ENCODE data around the gene ENTPD6. TPM values are rescaled to one million over a fixed set of nuclear protein-coding genes. Genes with fewer than 3 reads are reported as not detected.

The ENTPD6 gene
- total RNA-seq, 1 experiment from 2014 or later, result 56.3 TPM

- H3K9me3 Mint-ChIP-seq (ENCODE audit: low read depth, unreplicated experiment), result no peaks in the 10 kb centered on the region
- H3K27ac Mint-ChIP-seq (ENCODE audit: unreplicated experiment), result peak overlapping the region; percentile 87
- H3K4me3 Mint-ChIP-seq (ENCODE audit: low read depth, unreplicated experiment), result peak overlapping the region; percentile 36
- DNase-seq, result no peak
- intact Hi-C loops (cut with micrococcal nuclease; ENCODE audit: unreplicated experiment), result no loop called here
- peaks cover 26% of the 10 kb centered on the region for H3K4me1 Mint-ChIP-seq (ENCODE audit: low read depth, unreplicated experiment)
- no TSS peak for BruUV-seq (replicated peaks)
- H3K36me3 Mint-ChIP-seq (ENCODE audit: insufficient read depth, unreplicated experiment), result peaks cover 26% of the 10 kb centered on the region
- CTCF ChIA-PET, result no interaction called here
- H3K27me3 Mint-ChIP-seq (ENCODE audit: unreplicated experiment), result no peaks in the 10 kb centered on the region
- TF ChIP-seq, protein P1, sequence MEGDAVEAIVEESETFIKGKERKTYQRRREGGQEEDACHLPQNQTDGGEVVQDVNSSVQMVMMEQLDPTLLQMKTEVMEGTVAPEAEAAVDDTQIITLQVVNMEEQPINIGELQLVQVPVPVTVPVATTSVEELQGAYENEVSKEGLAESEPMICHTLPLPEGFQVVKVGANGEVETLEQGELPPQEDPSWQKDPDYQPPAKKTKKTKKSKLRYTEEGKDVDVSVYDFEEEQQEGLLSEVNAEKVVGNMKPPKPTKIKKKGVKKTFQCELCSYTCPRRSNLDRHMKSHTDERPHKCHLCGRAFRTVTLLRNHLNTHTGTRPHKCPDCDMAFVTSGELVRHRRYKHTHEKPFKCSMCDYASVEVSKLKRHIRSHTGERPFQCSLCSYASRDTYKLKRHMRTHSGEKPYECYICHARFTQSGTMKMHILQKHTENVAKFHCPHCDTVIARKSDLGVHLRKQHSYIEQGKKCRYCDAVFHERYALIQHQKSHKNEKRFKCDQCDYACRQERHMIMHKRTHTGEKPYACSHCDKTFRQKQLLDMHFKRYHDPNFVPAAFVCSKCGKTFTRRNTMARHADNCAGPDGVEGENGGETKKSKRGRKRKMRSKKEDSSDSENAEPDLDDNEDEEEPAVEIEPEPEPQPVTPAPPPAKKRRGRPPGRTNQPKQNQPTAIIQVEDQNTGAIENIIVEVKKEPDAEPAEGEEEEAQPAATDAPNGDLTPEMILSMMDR (IDR thresholded peaks at IDR 0.05; ENCODE audit: unreplicated experiment), result no peak
Observed at GRCh38 chr20:25242231-25242630, 46.7 kb downstream of the ENTPD6 start.

DNA sequence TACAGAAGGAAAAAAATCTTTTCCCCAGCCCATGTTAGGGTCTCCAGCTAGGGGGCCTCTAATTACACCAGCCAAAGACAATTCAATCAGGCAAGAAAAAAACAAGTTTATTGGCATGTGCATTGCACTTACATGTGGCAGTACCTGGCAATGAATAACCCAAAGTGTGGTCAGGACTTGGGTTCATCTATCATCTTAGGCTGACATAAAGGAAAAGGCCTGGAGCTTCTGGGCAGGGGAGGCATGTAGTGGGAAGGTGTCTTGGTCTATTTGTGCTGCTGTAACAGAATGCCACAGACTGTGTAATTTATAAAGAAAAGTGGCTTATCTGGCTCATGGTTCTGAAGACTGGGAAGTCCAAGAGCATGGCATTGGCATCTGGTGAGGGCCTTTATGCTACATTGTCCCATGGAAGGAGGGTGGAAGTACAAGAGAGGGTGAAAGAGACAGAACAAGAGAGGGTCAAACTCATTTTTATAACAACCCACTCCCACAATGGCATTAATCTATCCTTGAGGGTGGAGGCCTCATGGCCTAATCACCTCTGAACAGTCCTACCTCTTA, 48.0 kb downstream of the ENTPD6 start:
- CTCF ChIA-PET, result no interaction called here
- BruUV-seq (replicated peaks), result no TSS peak
- intact Hi-C loops (cut with micrococcal nuclease; ENCODE audit: unreplicated experiment), result no loop called here
- H3K27ac Mint-ChIP-seq (ENCODE audit: unreplicated experiment), result peak overlapping the region; percentile 50
- no peaks in the 10 kb centered on the region for H3K27me3 Mint-ChIP-seq (ENCODE audit: unreplicated experiment)
- no peaks in the 10 kb centered on the region for H3K9me3 Mint-ChIP-seq (ENCODE audit: low read depth, unreplicated experiment)
- H3K36me3 Mint-ChIP-seq (ENCODE audit: insufficient read depth, unreplicated experiment), result peaks cover 28% of the 10 kb centered on the region
- DNase-seq, result no peak
- peaks cover 19% of the 10 kb centered on the region for H3K4me1 Mint-ChIP-seq (ENCODE audit: low read depth, unreplicated experiment)
- TF ChIP-seq, protein P1 (IDR thresholded peaks at IDR 0.05; ENCODE audit: unreplicated experiment), result no peak
- no peak overlapping the region for H3K4me3 Mint-ChIP-seq (ENCODE audit: low read depth, unreplicated experiment)

DNA sequence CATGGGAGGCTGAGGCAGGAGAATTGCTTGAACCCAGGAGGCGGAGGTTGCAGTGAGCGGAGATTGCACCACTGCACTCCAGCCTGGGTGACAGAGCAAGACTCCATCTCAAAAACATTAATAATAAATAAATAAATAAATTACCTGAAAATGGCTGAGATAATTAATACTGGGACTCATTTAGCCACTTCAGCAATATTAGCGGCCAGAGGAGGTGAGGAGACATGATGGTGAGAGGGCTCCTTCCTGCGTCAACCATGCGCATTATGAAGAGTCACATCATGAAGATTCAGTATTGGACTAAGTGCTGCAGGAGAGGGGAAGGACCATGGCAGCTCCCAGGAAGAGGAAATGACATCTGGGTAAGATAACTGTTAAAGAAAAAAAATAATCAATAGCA, 49.5 kb downstream of the ENTPD6 start:
- Mint-ChIP-seq H3K27me3 (ENCODE audit: unreplicated experiment) (no peaks in the 10 kb centered on the region), H3K9me3 (ENCODE audit: low read depth, unreplicated experiment) (no peaks in the 10 kb centered on the region), H3K36me3 (ENCODE audit: insufficient read depth, unreplicated experiment) (peaks cover 42% of the 10 kb centered on the region), H3K4me3 (ENCODE audit: low read depth, unreplicated experiment) (peak overlapping the region; percentile 17), H3K4me1 (ENCODE audit: low read depth, unreplicated experiment) (peaks cover 18% of the 10 kb centered on the region), H3K27ac (ENCODE audit: unreplicated experiment) (peak overlapping the region; percentile 75)
- intact Hi-C loops (cut with micrococcal nuclease; ENCODE audit: unreplicated experiment), result no loop called here
- TF ChIP-seq, protein P1 (IDR thresholded peaks at IDR 0.05; ENCODE audit: unreplicated experiment), result no peak
- no TSS peak for BruUV-seq (replicated peaks)
- DNase-seq, result no peak
- CTCF ChIA-PET, result no interaction called here

GRCh38 chr20:25245461-25245860, 49.9 kb downstream of the ENTPD6 start:
- BruUV-seq (replicated peaks), result no TSS peak

More at GRCh38 chr20:25245461-25245860, 49.9 kb downstream of the ENTPD6 start:
- Mint-ChIP-seq H3K27ac (ENCODE audit: unreplicated experiment) (peak overlapping the region; percentile 75), H3K4me1 (ENCODE audit: low read depth, unreplicated experiment) (peaks cover 18% of the 10 kb centered on the region), H3K36me3 (ENCODE audit: insufficient read depth, unreplicated experiment) (peaks cover 47% of the 10 kb centered on the region), H3K4me3 (ENCODE audit: low read depth, unreplicated experiment) (peak overlapping the region; percentile 17), H3K27me3 (ENCODE audit: unreplicated experiment) (no peaks in the 10 kb centered on the region), H3K9me3 (ENCODE audit: low read depth, unreplicated experiment) (no peaks in the 10 kb centered on the region)
- CTCF ChIA-PET, result interaction anchor here (0.9 kb wide), 1 partner anchor 22 kb away, joined by 5 read pairs; no protein-coding TSS in a partner anchor
- intact Hi-C loops (cut with micrococcal nuclease; ENCODE audit: unreplicated experiment), result no loop called here
- no peak for DNase-seq
- TF ChIP-seq, protein P1 (IDR thresholded peaks at IDR 0.05; ENCODE audit: unreplicated experiment), result no peak
